Measurements from ENCODE around the gene TRIM26.
"Not testable (repeated sequence)": the region's sequence is repeated elsewhere in the genome, so short reads cannot be mapped to it uniquely, and the experiment has no call there.

Gene TRIM26

DNA sequence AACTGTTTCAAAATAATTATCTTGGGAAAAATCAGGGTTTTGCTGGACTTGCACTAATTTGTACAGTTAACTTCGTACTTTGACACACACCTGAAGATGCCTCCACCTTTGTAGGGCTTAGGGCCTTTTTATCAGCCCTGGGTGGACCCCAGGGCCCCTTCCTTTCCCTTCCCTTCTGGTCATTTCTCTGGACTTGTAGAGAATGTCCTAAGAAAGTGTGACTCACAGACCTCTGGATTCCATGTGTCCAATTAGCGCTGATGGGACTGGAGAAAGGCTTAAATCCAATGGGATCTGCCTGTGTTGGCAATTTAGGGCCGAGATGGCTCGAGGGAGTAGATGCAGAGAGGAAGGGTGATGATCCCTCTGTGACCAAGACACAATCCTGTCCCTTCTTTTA, 40.5 kb downstream of the TRIM26 start:
- in situ Hi-C loops (cut with MboI; ENCODE audit: low sequenced_read_pairs): no loop called here

DNA sequence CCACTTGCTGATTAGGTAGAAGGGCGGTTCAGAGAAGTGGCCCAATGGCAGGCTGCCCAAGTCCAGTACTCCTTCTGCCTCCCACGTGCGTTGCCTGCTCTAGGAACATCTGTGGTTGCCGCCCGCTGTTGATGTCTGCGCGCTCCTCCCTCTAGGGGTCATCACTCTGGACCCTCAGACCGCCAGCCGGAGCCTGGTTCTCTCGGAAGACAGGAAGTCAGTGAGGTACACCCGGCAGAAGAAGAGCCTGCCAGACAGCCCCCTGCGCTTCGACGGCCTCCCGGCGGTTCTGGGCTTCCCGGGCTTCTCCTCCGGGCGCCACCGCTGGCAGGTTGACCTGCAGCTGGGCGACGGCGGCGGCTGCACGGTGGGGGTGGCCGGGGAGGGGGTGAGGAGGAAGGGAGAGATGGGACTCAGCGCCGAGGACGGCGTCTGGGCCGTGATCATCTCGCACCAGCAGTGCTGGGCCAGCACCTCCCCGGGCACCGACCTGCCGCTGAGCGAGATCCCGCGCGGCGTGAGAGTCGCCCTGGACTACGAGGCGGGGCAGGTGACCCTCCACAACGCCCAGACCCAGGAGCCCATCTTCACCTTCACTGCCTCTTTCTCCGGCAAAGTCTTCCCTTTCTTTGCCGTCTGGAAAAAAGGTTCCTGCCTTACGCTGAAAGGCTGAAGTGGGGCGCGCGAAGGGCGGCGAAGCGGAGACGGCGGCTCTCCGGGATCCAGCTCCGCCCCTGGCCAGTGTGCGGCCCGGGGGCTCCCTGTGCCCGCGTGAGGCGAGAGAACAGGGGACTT, 41.3 kb downstream of the TRIM26 start:
- in situ Hi-C loops (cut with MboI; ENCODE audit: low sequenced_read_pairs): no loop called here

DNA sequence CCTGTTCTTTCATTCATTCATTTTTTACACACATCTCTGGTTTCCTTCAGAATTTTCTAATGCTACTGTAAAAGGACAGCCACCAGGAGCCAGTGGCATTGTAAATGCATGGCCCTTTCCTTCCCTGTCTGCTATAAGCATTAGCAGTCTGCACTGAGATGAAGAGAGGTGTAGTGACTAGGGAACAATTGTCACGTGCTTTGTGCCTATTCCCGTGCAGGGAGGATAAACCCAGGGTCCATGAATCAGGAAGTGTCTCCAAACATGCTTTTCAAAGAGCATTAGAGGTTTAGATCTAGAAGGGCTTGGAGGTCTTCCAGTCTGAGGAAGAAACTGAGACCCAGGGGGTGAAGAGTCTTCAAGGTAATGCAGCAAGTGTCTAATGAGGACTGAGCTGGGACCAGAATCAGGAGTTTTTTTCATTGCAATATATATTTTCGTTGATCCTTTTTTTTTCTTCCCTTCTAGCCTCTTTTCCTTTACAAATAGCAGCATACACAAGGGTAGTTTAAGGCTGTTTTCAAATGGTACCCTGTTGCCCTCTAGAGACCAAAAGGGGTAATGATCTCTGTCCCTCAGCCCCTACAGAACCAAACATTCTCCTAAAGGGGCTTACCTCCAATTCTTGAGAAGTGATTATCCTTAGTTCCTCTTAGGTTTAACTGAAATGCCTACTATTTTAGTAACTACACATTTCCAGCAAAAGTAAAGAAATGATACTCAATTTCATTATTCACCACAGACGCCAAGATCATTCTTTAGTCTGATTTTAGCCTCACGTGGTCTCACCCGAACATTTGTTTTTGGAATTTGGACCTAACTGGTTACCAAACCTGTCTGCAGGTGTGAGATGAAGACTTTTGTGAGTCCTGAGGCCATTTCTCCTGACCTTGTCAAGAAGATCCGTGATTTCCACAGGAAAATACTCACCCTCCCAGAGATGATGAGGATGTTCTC, 43.3 kb downstream of the TRIM26 start:
- in situ Hi-C loops (cut with MboI; ENCODE audit: low sequenced_read_pairs): no loop called here

DNA sequence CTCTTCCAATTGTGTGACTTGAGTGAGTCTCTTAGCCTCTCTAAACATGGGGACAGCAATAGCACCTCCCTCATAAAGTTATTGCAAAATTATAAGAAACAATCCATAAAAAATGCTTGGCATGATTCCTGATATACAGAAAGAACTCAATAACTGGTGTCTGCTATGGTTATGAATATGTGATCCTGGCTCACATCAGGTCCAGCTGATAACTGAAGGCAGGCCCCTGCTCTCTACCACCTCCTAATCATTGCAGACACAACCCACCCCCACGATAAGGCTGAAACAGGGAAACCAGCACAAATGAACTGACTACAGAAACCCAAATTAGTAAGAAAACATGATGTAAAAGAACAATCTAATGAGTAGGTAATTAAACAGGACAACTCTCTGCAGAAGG, 44.5 kb downstream of the TRIM26 start:
- in situ Hi-C loops (cut with MboI; ENCODE audit: low sequenced_read_pairs): no loop called here

DNA sequence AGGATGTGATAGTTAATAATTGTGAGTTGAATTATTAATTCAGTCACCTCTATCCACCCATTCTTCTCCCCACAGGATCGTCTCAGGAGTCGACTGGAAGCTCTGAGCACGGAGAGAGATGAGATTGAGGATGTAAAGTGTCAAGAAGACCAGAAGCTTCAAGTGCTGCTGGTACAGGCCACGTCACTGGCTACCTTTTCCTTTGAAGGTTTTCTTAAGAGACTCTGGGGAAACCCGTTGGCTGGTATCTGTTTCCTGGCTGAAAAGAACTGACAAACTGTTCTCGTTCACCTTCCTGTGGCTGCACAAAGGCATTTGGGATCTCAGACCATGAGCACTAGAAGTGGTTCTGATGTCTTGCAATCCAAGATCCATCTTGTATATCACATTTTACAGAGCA, 46.1 kb downstream of the TRIM26 start:
- in situ Hi-C loops (cut with MboI; ENCODE audit: low sequenced_read_pairs): no loop called here

DNA sequence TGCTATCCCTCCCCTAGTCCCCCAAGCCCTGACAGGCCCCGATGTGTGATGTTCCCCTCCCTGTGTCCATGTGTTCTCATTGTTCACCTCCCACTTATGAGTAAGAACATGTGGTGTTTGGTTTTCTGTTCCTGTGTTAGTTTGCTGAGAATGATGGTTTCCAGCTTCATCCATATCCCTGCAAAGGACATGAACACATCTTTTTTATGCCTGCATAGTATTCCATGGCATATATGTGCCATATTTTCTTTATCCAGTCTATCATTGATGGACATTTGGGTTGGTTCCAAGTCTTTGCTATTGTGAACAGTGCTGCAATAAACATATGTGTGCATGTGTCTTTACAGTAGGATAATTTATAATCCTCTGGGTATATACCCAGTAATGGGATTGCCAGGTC, 48.0 kb downstream of the TRIM26 start:
- in situ Hi-C loops (cut with MboI; ENCODE audit: low sequenced_read_pairs): not testable (repeated sequence)

DNA sequence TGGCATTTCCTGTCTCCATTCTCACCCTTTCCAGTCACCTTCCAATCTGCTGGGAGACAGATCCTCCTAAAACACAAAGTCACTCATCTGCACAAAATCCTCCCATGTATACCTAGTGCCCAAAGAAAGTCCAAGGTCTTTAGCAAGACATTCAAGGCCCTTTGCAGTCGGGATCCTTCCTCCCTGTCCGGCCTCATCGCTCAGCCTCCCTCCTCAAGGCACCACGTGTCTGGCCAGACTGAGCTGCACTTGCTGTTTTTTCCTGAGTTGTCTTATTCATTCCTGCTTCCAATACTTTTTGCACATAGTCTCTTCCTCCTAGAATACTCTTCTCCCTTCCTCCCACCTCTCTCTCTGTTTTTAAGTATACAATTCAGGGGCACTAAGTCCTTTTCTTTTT, 48.5 kb downstream of the TRIM26 start:
- in situ Hi-C loops (cut with MboI; ENCODE audit: low sequenced_read_pairs): no loop called here

DNA sequence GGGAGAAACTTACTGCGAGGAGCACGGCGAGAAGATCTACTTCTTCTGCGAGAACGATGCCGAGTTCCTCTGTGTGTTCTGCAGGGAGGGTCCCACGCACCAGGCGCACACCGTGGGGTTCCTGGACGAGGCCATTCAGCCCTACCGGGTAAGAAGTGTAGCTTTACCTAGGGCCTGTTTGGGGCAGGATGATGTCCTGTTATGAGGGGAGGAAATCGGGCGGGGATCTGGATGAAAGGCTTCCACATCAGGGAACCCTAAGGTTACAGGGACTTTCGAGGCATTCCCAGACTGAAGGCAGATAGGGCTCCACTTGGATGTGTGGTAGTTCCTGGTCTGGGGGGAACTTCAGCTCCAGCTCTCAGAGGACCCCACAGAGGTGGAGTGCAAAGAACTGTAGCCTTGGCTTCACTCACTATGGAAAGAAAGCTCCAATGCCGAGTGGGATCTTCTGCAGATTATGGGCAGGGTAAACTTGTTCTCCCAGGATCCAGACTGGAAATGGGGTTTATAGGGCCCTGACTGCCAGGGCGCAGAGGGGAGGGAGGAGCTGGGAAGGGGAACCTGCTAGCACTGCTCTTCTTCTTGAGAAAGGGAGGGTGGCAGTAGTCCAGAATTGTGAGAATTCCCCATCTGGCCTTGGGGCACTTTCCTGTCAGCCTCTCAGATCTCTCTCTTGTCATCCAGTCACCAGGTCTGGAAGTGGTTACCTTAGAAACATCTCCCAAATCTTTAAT, 49.1 kb downstream of the TRIM26 start:
- in situ Hi-C loops (cut with MboI; ENCODE audit: low sequenced_read_pairs): no loop called here

DNA sequence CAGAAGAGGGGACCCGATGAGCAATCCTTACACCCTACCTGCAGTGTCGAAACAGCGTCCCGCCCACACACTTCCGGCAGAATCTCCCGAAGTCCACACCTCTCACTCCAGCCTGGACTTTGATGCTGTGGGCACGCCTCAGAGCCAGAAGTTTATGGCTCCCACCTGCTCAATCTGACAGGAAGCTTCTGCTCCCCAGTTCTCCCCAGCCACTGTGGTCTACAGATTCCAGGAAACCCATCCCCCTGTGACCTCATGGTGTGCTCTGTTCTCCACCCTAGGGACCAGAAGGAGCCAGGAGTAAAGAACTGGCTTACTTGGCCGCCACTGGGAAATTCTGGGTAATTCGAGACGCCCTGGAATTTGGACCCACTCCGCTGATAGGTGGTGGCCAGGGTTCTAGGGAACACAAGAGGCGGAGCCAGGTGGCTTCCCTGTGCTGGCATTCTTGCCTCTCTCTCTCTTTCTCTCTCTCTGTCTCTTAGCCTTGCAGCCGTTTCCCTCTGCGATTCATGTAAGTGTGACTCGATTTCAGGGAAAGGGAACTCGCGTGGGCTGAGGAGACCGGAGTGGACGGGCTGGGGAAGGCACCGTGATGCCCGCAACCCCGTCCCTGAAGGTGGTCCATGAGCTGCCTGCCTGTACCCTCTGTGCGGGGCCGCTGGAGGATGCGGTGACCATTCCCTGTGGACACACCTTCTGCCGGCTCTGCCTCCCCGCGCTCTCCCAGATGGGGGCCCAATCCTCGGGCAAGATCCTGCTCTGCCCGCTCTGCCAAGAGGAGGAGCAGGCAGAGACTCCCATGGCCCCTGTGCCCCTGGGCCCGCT, 49.9 kb downstream of the TRIM26 start, which contains the start of gene TRIM15:
TRIM15 (plus strand) TSS at position 457 of the 828 bp plus-strand sequence; CDS start at position 596, 139 bp downstream.
- in situ Hi-C loops (cut with MboI; ENCODE audit: low sequenced_read_pairs): no loop called here

DNA sequence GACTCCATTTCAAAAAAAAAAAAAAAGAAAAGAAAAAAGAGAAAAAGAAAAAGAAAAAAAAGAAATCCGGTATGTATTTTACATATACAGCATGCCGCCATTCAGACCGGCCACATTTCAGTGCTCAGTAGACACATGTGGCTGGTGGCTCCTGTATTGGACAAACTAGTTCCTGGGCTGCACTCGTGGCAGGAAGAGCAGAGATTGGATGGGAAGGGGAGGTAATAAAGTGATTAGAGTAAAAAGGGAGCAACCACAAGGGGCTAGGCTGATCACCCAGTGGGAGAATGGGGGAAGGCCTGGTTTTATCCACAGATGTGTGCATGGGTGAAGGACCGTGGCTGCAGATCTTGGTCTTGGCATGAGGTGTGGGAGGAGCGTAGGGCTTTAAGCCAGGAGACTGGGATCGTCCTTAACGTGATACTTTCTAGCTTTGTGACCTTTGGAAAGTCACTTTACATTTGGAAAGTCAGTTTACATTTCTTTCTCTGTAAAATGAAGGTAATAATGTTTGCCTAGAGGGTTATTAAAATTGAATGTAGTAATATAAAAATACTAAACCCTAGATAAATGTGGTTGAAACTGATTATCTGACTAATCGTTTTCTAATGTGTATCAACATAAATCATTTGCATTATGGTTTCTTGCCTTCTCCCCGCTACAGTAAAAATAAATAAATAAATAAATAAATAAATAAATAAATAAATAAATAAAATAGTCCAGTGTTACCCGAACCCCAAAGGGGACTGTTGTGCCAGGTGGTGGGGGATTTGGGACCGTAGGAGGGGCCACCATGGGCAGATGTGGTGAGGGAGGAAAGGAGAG, 50.7 kb downstream of the TRIM26 start:
- in situ Hi-C loops (cut with MboI; ENCODE audit: low sequenced_read_pairs): no loop called here

DNA sequence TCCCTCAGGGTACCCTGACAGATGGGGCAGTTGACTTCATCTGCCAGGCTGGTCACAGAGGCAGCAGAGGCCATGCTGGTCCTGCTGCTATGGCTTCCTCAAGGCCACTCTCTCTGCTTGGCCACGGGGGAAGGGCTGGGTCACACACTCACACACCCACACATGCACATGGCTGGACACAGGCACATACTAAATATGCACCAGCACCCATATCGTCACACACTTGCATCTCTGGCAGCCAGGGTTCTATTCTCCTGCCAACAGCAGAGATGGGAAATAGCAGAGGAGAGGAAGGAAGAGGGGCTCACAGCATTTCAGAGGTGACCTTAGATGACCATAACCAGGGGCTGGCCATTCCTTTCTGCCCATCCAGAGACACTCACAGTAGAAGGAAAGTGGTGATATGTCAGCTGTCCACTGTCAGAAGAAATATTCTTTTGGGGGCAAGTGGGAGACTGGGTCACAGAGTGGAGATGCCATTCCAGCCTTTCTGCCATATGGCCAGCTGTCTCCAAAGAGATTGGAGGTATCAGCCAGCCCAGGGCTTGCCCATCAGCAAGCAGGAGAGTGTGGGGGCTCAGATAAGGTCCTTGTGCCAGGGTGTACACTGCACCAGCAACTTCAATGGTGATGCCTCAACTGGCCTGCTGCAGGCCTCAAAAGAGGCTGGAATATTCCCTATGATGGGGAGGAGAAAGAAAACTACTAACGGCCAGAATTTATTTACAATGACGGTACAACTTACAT, 52.2 kb downstream of the TRIM26 start, which contains the start of gene TRIM10:
TRIM10 (minus strand) TSS at position 427 of the 747 bp plus-strand sequence; CDS start at position 74, 353 bp downstream.
- in situ Hi-C loops (cut with MboI; ENCODE audit: low sequenced_read_pairs): no loop called here

DNA sequence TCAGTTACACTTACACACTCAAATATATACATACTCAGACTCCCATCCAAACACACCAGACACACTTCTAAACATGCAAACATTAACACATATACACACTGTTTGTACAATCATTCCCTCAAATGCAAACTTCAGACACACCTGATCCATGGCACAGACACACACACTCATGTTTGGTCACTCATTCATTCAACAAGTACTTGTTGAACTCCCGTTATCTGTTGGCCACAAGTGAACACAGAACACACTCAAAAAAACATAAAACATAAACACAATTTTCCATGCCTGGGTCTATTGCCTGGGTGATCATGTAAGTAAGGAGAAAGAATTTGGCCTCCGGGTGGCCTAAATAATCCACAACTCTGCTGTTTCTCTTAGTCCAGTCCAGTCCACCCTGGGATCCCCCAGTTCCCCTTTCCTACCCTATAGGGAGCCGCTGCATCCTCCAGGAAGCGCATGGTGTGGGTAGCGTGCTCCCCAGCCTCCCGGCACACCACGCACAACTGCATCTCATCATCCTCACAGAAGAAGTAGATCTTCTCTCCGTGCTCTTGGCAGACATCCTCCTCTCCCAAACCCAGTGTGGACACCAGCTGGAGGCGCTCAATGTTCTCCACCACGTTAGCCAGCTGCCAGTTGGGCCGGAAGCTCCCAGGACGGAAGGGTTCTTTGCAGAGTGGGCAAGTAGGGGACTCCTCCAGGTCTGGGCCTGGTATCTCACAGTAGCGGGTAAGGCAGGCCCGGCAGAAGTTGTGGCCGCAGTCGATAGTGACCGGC, 53.0 kb downstream of the TRIM26 start:
- in situ Hi-C loops (cut with MboI; ENCODE audit: low sequenced_read_pairs): no loop called here

DNA sequence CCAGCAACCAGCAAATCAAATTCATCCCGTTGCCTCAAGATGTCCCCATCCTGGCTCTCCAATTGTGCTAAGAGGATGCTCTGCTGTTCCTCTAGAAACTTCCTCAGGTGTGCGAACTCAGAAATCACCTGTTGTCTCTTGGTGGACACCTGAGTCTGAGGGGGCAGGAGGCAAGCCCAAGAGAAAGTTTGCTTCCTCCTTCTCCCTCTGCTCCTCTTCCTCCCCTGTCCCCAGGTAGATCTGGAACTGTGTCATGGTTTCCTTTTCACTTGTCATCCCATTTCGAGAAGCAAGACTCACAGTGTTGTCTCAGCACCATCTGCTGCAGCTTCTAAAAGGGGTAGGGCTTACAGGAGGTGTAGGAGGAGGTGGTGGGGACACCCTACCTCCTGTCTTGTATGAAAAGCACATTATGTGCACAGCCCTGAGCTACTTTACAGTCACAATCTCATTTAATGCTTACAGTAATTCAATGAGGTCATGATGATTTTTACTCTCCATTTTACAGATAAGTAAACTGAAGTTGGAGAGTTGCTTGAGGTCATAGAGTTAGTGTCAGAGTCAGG, 54.6 kb downstream of the TRIM26 start:
- in situ Hi-C loops (cut with MboI; ENCODE audit: low sequenced_read_pairs): no loop called here

DNA sequence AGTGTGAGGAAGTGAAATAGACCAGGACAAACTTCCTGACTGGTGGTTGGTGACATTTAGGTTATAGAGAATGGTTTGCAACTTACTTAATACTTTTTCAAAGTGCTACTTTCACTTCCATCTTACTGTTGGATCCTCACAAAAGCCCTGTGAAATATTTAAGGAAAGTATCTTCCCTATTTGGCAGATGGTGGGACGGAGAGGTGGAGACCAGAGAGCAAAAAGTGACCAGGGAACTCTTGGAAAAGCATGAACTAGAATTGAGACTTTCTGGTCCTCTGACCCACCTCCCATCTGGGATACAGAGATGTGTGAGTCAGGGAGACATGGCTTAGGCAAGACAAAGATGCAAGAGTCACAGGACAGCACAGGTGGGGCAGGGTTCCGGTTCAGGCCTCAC, 55.2 kb downstream of the TRIM26 start:
- in situ Hi-C loops (cut with MboI; ENCODE audit: low sequenced_read_pairs): no loop called here

DNA sequence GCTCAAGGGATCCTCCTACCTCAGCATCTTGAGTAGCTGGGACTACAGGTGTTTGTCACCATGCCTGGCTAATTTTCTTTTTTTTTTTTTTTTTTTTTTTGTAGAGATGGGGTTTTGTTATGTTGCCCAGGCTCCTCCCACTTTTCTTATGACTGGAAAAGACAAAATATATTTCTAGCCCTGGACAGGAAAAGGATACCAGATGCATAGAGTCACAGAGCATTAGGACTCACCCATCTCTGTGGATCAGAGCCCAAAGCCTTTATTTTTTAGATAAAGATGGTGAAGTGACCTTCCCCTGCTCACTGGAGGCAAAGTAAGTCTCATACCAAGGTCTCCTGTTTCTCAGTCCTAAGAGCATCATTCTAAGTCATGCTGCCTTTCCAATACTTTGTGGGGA, 55.6 kb downstream of the TRIM26 start:
- in situ Hi-C loops (cut with MboI; ENCODE audit: low sequenced_read_pairs): no loop called here

DNA sequence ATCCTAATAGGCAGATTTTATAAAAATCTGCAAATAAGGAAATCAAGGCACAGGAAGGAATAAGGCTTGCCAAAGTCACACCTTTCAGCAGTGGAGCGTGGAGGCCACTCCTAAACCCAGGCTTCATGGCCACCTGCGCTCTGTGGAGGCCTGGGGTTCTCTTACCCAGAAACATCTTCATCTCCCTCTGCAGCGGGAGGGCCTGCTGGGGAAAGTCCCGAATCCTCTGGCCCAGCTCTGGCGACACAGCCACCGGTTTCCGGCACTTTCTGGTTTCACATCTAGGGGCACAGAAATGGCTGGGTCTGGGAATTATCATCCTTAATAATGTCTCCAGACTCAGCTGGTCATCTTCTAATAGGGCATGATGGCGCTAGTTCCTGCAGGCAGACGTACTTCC, 56.4 kb downstream of the TRIM26 start:
- in situ Hi-C loops (cut with MboI; ENCODE audit: low sequenced_read_pairs): no loop called here

DNA sequence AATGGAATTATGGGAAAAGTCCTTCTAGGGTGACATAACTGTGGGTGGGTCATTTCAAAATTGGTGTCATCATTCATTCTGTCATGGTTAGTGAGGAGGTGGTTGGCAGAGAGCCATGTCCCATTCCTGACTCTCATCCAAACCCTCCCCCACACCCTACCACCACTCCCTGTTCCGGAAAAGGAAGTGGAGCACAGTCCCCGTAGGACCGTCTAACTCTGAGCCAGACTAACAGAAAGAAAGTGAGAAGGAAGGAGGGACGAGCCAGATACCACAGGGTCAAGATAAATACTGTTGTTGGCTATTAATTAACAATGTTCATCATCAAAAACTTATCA, 57.0 kb downstream of the TRIM26 start:
- in situ Hi-C loops (cut with MboI; ENCODE audit: low sequenced_read_pairs): no loop called here

Data from HL-60/S4 (cell line).